Naive B cell (primary cell): Measurements from ENCODE around the gene TOLLIP. TPM values are rescaled to one million over a fixed set of nuclear protein-coding genes. Genes with fewer than 3 reads are reported as not detected.
"Not testable (repeated sequence)": the region's sequence is repeated elsewhere in the genome, so short reads cannot be mapped to it uniquely, and the experiment has no call there.

Experiments
- ATAC-seq, 2 donors: fragments of 150-1000 bp; cut with Tn5 transposase; 2 replicates each; pipeline ENCODE4 v1.10.0; 2021; ENCODE audit warnings: low read depth in 2 of 2, mild to moderate bottlenecking in 2 of 2, moderate library complexity in 2 of 2
- DNase-seq: peaks from one replicate; pipeline ENCODE4 v3.0.0; 2022
- H3K27ac Mint-ChIP-seq, 6 donors: one replicate each; pipeline ENCODE4 v1.8.0; 2020 to 2022; ENCODE audit warnings: mild to moderate bottlenecking in 6 of 6, mixed read lengths in 6 of 6, moderate library complexity in 5 of 6, inconsistent platforms in 2 of 6
- H3K27me3 Mint-ChIP-seq, 3 donors: one replicate each; pipeline ENCODE4 v1.8.0; 2021 to 2022; ENCODE audit warnings: mixed read lengths in 3 of 3, mild to moderate bottlenecking in 1 of 3
- H3K36me3 Mint-ChIP-seq, 2 donors: one replicate each; pipeline ENCODE4 v1.8.0; 2020 to 2022; ENCODE audit warnings: mixed read lengths in 2 of 2, inconsistent platforms in 1 of 2, mild to moderate bottlenecking in 1 of 2
- H3K4me1 Mint-ChIP-seq, 3 donors: one replicate each; pipeline ENCODE4 v1.8.0; 2020 to 2022; ENCODE audit warnings: mixed read lengths in 3 of 3, inconsistent platforms in 1 of 3, mild to moderate bottlenecking in 1 of 3, moderate library complexity in 1 of 3
- H3K4me3 Mint-ChIP-seq, 8 donors: one replicate each; pipeline ENCODE4 v1.8.0; 2020 to 2022; ENCODE audit warnings: mild to moderate bottlenecking in 8 of 8, mixed read lengths in 8 of 8, moderate library complexity in 8 of 8, inconsistent platforms in 2 of 8
- H3K9me3 Mint-ChIP-seq, 7 donors: one replicate each; pipeline ENCODE4 v1.8.0; 2020 to 2022; ENCODE audit warnings: mixed read lengths in 7 of 7, mild to moderate bottlenecking in 5 of 7, inconsistent platforms in 2 of 7, moderate library complexity in 1 of 7
- polyA plus RNA-seq, 6 donors: library from polyadenylated mRNA; unstranded; fragments of 300-500 nt; fragmentation: Illumina TruSeq; gene quantifications; one replicate each; pipeline ENCODE4 v1.2.3, GENCODE V29; 2021; ENCODE audit warnings: low read depth in 6 of 6

The TOLLIP gene
- polyA plus RNA-seq, 6 donors from 2014 or later: 29.4 to 59.0 (median 42.8) TPM

DNA sequence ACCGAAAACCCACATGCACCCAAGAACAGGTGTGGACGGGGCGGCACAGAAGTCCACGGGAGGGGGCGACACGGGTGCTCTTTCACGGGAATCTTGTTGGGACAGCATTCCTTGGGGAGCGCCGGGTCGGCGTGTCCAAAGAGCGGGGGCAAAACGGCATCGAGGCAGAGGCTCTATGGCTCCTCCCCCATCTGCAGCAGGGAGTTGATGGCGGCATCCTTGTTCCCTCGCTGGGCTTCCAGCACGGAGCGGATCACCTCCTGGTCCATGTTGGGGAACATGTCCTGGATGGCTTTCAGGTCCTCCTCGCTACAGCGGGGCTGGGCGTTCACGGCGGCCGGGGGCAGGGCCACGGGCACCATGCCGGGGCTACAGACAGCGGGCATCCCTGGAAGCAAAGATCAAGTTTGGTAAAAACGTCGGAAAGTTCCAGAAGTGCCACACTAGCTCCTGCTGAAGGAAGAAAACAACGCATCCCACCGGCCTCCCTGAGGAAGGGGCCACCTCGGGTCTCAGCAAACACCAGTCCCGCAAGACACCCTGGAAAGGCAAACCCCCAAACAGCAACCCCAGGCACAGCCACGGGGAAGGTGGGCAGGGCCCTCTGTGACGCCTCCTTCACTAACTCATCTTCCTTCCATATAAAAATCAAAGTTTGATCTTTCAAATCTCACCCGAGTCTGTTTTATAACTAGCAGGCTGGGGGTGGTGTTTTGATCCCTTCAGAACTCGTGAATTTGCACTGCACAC is 32.4 kb downstream of the TOLLIP start:
- DNase-seq (no peak), ATAC-seq (no peak)
- Mint-ChIP-seq H3K36me3 (peaks cover 0 to 7% of the 10 kb centered on the region in 2 donors), H3K9me3 (no peaks in the 10 kb centered on the region), H3K4me1 (peaks cover 0 to 4% (median 4%) of the 10 kb centered on the region in 3 donors), H3K27ac (no peak overlapping the region), H3K4me3 (no peak overlapping the region), H3K27me3 (no peaks in the 10 kb centered on the region)

DNA sequence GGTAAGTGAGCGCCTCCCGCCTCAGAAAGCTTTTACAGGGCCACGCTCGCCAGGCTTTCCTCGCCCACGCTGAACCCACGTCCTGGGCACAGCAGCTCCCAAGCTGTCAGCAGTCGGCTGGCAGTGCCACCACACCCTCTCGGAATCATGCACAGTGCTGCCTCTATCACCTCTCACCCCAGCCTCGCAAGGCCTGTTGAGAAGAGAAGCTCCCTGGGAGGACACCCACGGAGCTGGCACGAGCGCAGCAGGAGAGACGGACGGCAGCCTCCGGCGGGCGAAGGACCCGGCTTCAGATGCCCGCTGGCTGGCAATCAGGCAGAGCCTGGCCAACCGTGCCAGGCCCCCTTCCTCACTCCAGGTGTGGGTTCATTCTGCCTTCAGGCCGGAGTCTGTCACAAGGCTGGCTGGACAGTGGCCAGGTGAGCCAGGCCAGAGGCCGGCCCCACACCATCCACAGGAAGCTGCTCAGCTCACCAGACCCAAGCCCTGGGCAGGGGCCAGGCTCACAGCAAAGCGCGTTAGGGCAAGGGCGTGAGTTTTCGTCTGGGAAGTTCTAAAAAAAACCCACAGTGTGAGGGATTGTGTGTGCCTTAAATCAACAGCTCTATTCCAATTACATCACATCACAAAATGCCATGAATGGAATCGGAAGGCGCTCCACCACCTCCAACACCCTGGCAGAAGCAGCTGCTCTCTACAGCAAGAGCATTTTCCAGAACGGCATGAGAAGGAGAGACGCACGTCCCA is 33.2 kb downstream of the TOLLIP start:
- Mint-ChIP-seq H3K9me3 (no peaks in the 10 kb centered on the region), H3K36me3 (peaks cover 0 to 7% of the 10 kb centered on the region in 2 donors), H3K4me1 (peaks cover 0 to 4% (median 4%) of the 10 kb centered on the region in 3 donors), H3K4me3 (no peak overlapping the region), H3K27ac (peak overlapping the region in 1 of 6 donors; percentile 66), H3K27me3 (no peaks in the 10 kb centered on the region)
- DNase-seq (no peak), ATAC-seq (no peak)

DNA sequence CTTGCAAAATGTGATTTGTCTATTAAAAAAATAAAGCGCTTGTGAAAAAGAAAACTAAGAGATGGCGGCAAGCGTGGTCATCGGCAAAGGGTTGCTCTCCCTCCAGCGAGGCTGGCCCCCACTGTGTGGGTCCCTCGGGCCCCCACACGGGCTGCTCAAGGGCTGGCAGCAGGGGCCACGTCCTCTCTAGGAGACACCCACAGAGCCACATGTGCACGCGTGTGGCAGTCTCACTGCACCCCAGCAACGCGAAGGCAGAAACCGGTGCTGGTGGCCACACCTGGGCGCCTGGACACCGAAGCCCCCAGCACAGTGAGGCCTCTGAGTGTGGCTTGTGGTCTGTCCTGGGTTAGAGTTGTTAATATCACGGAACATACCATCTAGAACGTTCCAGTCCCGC is 34.4 kb downstream of the TOLLIP start:
- ATAC-seq (no peak), DNase-seq (no peak)
- Mint-ChIP-seq H3K9me3 (no peaks in the 10 kb centered on the region), H3K4me3 (no peak overlapping the region), H3K4me1 (peaks cover 4 to 5% (median 4%) of the 10 kb centered on the region in 3 donors), H3K36me3 (peaks cover 0 to 1% of the 10 kb centered on the region in 2 donors), H3K27ac (no peak overlapping the region), H3K27me3 (no peaks in the 10 kb centered on the region)

DNA sequence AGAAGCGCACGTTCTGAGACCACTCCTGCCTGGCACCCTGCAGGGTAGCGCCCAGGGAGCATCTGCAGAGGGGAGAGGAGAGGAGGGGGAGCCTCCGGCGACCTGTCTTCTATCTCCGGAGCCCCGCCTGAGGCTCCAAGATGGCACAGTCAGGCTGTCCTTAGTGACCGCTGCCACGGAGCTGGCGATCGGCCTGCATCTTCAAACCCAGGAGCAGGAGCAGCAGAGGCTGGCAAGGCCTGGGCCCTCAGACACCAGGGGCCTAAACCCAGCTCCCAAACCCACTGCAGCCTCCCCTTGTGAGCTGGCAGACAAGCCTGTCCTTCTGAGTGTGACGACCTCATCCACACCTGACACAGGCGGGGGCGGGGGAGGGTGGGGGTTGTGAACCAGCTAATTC is 34.9 kb downstream of the TOLLIP start:
- H3K27me3 Mint-ChIP-seq: no peaks in the 10 kb centered on the region
- peaks cover 4 to 6% (median 4%) of the 10 kb centered on the region in 3 donors for H3K4me1 Mint-ChIP-seq
- H3K27ac Mint-ChIP-seq: no peak overlapping the region
- no peaks in the 10 kb centered on the region for H3K9me3 Mint-ChIP-seq
- ATAC-seq (no peak), DNase-seq (no peak)
- no peaks in the 10 kb centered on the region for H3K36me3 Mint-ChIP-seq
- no peak overlapping the region for H3K4me3 Mint-ChIP-seq

DNA sequence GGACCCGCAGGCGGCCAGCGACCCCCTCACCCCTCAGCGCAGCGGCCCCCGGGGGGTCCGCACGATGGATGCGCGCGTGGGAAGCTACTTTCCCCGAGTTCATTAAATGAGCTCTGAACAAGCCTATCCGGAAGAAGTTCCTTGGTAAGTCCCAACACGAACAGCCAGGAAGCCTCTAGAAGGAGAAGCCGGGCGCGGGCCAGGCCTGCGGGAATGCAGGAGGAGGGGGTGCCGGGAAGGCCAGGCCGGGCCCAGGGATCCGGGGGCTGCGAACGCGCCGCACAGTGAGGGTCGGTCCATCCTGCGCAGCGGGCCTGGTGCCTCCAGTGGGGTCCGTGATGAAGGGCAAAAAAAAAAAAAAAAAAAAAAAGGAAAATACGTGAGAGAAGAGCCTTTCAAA is 36.9 kb downstream of the TOLLIP start:
- H3K9me3 Mint-ChIP-seq: no peaks in the 10 kb centered on the region
- peaks cover 0 to 6% (median 2%) of the 10 kb centered on the region in 3 donors for H3K4me1 Mint-ChIP-seq
- H3K4me3 Mint-ChIP-seq: no peak overlapping the region
- no peaks in the 10 kb centered on the region for H3K36me3 Mint-ChIP-seq
- peak overlapping the region in 1 of 6 donors; percentile 71 for H3K27ac Mint-ChIP-seq
- H3K27me3 Mint-ChIP-seq: no peaks in the 10 kb centered on the region
- ATAC-seq (no peak), DNase-seq (no peak)

DNA sequence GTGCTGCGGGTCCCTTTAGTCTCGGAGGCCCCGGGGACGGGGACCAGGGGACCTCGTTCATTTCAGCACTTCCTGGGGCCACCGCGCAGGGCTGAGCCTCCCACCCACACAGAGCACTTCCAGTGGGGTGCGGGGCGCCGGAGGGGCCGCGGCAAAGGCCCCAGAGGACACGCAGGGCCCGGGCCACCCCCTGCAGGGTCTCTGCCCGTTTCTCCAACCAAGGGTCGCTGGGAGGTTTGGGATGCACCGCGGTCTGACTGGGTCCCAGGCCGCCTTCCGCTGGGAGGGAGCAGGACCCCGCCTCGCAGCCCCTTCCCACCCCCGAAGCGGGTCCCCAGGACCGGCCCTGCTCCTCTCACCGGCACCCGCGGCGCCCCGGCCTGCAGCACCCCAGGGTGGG is 37.5 kb downstream of the TOLLIP start:
- Mint-ChIP-seq H3K4me3 (no peak overlapping the region), H3K27me3 (no peaks in the 10 kb centered on the region), H3K27ac (no peak overlapping the region), H3K4me1 (peaks cover 0 to 6% (median 0%) of the 10 kb centered on the region in 3 donors), H3K36me3 (peaks cover 0 to 3% of the 10 kb centered on the region in 2 donors), H3K9me3 (peaks cover 0 to 1% (median 0%) of the 10 kb centered on the region in 7 donors)
- DNase-seq (no peak), ATAC-seq (no peak)

DNA sequence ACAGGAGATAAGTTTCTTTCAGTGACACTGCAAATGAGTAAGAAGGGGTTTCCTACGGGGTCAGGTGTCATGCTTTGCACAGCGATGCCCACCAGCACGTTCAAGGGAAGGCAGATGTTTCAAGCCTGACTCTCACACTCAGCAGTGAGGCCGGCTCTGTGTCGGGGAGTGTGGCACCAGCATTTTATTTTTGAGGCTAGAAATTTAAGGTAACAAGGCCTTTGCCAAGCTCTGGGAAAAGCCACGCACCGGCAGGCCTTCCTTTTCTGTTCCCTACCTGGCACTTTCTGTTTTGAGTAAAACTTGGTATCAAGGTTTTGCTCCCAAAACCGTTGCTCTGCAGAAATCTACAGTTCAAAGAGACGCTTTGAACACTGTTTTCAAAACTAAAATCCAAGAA is 38.0 kb downstream of the TOLLIP start:
- Mint-ChIP-seq H3K9me3 (peaks cover 0 to 6% (median 2%) of the 10 kb centered on the region in 7 donors), H3K27me3 (no peaks in the 10 kb centered on the region), H3K36me3 (peaks cover 0 to 8% of the 10 kb centered on the region in 2 donors), H3K4me1 (peaks cover 0 to 6% (median 4%) of the 10 kb centered on the region in 3 donors), H3K27ac (no peak overlapping the region), H3K4me3 (no peak overlapping the region)
- DNase-seq (no peak), ATAC-seq (no peak)

DNA sequence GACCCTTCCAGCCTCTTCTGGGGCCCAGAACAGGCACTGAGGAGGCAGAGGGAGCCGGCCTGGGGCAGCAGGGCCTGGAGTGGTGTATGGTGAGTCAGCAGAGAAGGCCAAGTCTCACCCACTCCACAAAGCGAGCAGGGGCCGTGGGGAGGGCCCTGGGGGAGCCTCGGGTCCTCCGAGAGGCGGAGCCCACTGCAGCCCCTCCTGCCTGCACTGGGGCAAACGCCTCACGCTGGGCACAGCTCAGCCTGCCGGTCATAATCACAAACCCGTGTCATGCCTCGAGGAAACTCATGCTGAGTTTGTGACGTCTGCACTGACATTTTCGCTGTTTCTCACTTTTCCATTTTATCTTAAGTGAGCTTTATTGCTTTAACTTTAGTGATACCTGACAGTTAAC is 38.4 kb downstream of the TOLLIP start:
- ATAC-seq: no peak
- Mint-ChIP-seq H3K9me3 (peaks cover 2 to 10% (median 3%) of the 10 kb centered on the region in 7 donors), H3K27ac (no peak overlapping the region), H3K36me3 (peaks cover 0 to 9% of the 10 kb centered on the region in 2 donors), H3K4me1 (peaks cover 0 to 6% (median 4%) of the 10 kb centered on the region in 3 donors), H3K27me3 (no peaks in the 10 kb centered on the region), H3K4me3 (no peak overlapping the region)
- no peak for DNase-seq

DNA sequence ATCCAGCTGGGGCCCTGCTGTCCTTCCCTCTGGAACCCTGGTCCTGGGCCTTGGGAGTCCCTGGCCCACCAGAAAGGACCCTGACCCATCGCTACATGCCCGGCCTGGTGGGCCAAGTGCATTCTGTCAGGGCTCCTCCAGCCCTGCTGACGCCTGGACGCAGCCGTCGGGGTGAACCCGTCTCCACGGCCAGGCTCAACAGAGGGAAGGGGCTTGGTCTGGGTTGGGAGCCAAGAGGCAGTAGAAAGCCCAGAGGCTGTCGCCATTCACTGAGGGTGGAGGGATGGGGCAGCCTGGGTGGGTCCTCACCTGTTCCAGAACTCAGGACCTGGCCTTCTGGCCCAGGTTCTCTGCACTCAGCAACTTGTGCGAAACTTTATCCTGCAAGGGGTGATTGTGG is 39.0 kb downstream of the TOLLIP start:
- ATAC-seq: no peak
- peaks cover 2 to 12% (median 4%) of the 10 kb centered on the region in 7 donors for H3K9me3 Mint-ChIP-seq
- DNase-seq: no peak
- H3K27me3 Mint-ChIP-seq: no peaks in the 10 kb centered on the region
- H3K4me1 Mint-ChIP-seq: peaks cover 0 to 6% (median 4%) of the 10 kb centered on the region in 3 donors
- peaks cover 0 to 9% of the 10 kb centered on the region in 2 donors for H3K36me3 Mint-ChIP-seq
- H3K4me3 Mint-ChIP-seq: no peak overlapping the region
- no peak overlapping the region for H3K27ac Mint-ChIP-seq

DNA sequence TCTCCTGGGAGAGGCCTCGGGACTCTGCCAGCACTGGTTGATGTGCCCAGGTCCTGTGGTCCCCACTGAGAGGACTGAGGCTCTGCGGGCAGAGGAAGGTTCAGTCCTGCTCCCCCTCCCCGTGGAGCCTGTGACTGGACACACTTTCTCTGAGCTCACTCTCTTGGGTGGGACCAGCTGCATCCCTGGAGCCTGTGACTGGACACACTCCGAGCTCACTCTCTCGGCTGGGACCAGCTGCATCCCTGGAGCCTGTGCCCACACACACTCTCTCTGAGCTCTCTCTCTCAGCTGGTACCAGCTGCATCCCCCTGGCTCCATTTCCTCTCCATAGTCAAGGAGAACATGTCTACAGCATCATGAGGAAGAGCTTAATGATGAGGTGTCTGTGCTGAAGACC is 39.5 kb downstream of the TOLLIP start:
- H3K27ac Mint-ChIP-seq: no peak overlapping the region

DNA sequence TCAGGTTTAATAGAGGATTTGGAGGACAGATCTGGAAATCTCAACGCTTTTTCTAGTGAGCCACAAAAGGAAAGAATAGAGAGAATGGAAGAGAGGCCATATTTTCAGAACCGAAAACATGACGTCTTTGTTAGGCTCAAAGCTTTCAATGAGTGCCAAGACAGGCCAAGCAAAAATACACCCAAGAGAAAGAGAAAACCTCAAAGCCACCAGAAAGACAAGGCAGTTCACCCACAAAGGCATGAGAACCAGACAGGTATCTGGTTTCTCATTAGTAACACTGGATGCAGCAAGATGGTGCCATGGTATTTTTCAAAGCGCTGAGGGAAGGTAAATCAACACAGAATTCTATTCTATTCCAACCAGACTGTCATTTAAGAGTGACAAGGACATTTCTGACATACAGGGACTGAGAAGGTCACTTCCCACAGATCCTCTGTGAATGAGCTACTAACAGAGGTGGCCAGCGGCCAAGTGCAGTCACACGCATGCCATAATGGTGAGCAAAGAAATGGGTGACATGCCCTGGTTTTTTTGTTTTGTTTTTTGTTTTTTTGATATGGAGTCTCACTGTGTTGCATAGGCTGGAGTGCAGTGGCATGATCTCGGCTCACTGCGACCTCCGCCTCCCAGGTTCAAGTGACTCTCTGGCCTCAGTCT is 41.9 kb downstream of the TOLLIP start:
- Mint-ChIP-seq H3K9me3 (peaks cover 8 to 26% (median 18%) of the 10 kb centered on the region in 7 donors), H3K27me3 (no peaks in the 10 kb centered on the region), H3K27ac (no peak overlapping the region), H3K36me3 (peaks cover 11 to 20% of the 10 kb centered on the region in 2 donors), H3K4me1 (peaks cover 7 to 10% (median 9%) of the 10 kb centered on the region in 3 donors), H3K4me3 (no peak overlapping the region)
- DNase-seq (no peak), ATAC-seq (no peak)

More for the DNA sequence above, 39.5 kb downstream of the TOLLIP start:
- ATAC-seq (no peak), DNase-seq (no peak)
- Mint-ChIP-seq H3K36me3 (peaks cover 3 to 13% of the 10 kb centered on the region in 2 donors), H3K9me3 (peaks cover 3 to 16% (median 9%) of the 10 kb centered on the region in 7 donors), H3K4me3 (no peak overlapping the region), H3K4me1 (peaks cover 0 to 6% (median 4%) of the 10 kb centered on the region in 3 donors), H3K27me3 (no peaks in the 10 kb centered on the region)

DNA sequence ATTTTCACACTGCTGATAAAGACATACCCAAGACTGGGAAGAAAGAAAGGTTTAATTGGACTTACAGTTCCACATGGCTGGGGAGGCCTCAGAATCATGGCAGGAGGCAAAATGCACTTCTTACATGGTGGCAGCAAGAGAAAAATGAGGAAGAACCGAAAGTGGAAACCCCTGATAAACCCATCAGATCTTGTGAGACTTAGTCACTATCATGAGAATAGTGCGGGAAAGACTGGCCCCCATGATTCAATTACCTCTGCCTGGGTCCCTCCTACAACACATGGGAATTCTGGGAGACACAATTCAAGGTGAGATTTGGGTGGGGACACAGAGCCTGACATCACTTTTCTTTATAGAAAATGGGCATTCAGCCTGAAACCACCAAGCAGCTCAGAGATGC is 42.5 kb downstream of the TOLLIP start:
- peaks cover 8 to 15% (median 14%) of the 10 kb centered on the region in 3 donors for H3K4me1 Mint-ChIP-seq
- H3K9me3 Mint-ChIP-seq: peaks cover 8 to 26% (median 18%) of the 10 kb centered on the region in 7 donors
- not testable (repeated sequence) for DNase-seq, ATAC-seq, H3K27me3 Mint-ChIP-seq
- H3K36me3 Mint-ChIP-seq: peaks cover 11 to 20% of the 10 kb centered on the region in 2 donors
- H3K4me3 Mint-ChIP-seq: peak overlapping the region in 1 of 8 donors; percentile 7
- peak overlapping the region in 1 of 6 donors; percentile 17 for H3K27ac Mint-ChIP-seq

DNA sequence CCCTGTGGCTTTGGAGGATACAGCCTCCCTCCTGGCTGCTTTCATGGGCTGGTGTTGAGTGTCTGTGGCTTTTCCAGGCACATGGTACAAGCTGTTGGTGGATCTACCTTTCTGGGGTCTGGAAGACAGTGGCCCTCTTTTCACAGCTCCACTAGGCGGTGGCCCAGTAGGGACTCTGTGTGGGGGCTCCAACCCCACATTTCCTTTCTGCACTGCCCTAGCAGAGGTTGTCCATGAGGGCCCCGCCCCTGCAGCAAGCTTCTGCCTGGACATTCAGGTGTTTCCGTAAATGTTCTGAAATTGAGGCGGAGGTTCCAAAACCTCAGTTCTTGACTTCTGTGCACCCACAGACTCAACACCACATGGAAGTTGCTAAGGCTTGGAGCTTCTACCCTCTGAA is 44.0 kb downstream of the TOLLIP start:
- peak overlapping the region in 2 of 8 donors; percentile 12 to 70 for H3K4me3 Mint-ChIP-seq
- not testable (repeated sequence) for H3K27ac Mint-ChIP-seq, ATAC-seq

More for the DNA sequence above, 44.0 kb downstream of the TOLLIP start:
- Mint-ChIP-seq H3K9me3 (peaks cover 8 to 26% (median 18%) of the 10 kb centered on the region in 7 donors), H3K36me3 (peaks cover 11 to 20% of the 10 kb centered on the region in 2 donors), H3K4me1 (peaks cover 9 to 17% (median 16%) of the 10 kb centered on the region in 3 donors)
- not testable (repeated sequence) for DNase-seq, H3K27me3 Mint-ChIP-seq
